GM15510 (cell line): ENCODE measurements around the gene GPR65.

Experiments used
- POLR2A ChIP-seq: IDR thresholded peaks from 3 replicates; pipeline ENCODE4 v1.6.1; 2011; ENCODE audit warnings: borderline replicate concordance; ENCODE audit not compliant: insufficient read length; ENCODE audit errors: extremely low read depth

GPR65 gene, protein sequence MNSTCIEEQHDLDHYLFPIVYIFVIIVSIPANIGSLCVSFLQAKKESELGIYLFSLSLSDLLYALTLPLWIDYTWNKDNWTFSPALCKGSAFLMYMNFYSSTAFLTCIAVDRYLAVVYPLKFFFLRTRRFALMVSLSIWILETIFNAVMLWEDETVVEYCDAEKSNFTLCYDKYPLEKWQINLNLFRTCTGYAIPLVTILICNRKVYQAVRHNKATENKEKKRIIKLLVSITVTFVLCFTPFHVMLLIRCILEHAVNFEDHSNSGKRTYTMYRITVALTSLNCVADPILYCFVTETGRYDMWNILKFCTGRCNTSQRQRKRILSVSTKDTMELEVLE

GRCh38 chr14:88005050-88005481, at the start of gene GPR65:
Gene GPR65, plus strand, starts transcription at chr14:88005135. Its CDS starts 5,713 bp downstream, at chr14:88010848.
- TF ChIP-seq POLR2A = peak; percentile 48

DNA sequence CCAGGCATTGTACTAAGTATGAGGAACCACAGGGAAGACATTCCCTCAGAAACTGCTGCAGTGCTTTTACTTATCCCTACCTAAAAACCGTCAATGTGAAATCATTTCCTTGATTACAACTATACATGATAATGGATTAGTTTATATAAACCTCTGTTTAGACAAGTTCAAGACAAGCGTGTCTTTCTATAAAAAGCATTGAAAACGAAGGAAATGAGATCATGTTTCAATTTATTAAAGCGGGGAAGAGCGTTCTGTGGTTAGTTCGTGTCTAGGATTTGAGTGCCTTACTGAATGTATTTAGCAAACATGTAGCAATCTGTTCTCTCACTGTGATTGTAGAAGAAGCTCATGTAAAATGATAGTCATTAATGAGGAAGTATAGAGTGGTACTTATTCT, 49.4 kb upstream of the GPR65 start:
- no peak for TF ChIP-seq POLR2A

- TF ChIP-seq POLR2A = no peak
These were observed 44.7 kb upstream of the GPR65 start for GRCh38 chr14:87960013-87960787.

GRCh38 chr14:87961246-87961645, 43.7 kb upstream of the GPR65 start:
- no peak for TF ChIP-seq POLR2A

DNA sequence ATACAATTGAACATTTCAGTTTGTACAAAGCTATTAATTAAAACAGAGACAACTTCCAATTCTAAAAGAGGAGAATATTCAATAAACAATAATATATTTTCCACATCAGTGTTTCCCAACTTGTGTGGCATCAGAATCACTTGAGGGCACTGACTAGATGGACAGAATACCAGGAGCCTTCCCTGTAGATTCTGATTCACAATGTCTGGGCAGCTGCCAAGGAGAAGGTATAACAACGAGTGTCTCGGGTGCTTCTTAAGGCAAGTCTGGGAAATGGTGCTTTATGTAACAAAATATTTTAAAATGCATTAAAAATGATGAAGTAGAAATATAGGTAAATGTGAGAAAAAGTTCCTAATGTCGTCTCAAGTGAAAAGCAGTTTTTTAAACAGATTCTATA, 38.1 kb upstream of the GPR65 start:
- no peak for TF ChIP-seq POLR2A

DNA sequence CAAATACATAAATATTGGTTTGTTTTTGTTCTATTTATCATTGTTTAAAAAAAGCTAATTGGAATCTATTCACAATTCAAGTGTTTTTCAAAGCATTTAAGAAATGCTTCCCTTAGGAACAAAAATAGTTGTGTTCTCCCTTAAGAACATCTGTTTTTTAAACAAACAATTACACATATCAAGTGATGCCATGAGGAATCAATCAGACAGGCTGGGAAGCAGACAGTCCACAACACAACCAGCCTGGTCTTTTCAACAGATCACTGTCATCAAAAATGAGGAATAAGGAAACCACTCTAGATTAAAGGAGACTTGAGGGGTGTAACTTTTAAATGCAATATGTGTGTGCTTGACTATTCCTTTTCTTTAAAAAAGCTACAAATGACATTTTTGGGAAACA, 37.4 kb upstream of the GPR65 start:
- no peak for TF ChIP-seq POLR2A

DNA sequence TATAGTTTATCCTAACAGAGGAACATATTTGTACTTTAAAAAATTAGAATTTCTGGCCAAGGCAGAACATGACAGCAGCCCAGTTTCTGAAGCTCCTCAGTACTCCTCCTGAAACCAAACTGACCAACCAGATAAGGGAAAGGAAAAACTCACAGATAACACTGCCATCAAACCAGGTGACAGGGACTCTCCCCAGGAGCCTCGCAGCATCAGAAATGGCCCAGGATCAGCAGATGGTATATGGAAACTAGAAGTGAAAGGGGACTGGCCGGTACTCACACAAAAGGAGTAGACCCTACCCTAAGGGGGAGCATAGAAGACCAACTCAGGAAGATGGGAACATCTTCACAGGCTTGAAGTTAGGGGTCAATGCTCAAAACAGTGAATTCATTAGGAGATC, 33.9 kb upstream of the GPR65 start:
- no peak for TF ChIP-seq POLR2A

- no peak for TF ChIP-seq POLR2A
These were observed 29.3 kb upstream of the GPR65 start for GRCh38 chr14:87975636-87976035.

GRCh38 chr14:87979689-87980088, 25.2 kb upstream of the GPR65 start:
- no peak for TF ChIP-seq POLR2A

DNA sequence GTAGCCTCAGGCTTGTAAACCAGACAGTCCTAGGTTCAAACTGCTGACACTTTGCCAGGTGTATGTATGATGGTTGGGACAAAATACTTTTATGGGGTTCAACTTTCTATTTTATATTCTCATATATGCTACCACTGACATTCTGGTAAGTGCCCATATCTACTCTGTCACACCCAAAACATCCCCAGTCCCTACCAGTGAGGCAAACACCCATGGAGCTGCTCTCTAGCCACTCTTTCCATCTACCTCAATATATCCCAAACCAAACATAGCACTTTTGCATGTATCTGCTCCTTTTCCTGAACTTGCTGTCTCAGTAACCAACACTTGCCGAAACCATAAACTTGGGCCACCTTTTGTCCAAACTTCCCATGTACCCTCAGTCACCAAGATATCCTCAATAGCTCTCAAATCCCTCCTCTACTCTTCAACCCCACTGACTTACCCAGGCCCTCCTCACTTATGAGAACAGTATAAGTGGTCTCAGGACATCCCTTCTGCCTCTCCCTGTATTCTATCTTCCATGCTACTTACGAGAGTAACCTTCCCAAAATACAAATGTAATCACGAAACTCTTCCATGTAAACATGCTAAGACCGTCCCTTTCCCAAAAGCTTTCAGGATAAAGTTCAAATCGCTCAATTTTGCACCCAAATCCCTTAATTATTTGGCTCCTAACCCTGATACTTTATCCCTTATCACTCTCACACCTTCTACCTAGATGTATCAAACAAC, 15.5 kb upstream of the GPR65 start:
- TF ChIP-seq POLR2A = no peak

GRCh38 chr14:87989956-87990299, 15.0 kb upstream of the GPR65 start:
- no peak for TF ChIP-seq POLR2A

DNA sequence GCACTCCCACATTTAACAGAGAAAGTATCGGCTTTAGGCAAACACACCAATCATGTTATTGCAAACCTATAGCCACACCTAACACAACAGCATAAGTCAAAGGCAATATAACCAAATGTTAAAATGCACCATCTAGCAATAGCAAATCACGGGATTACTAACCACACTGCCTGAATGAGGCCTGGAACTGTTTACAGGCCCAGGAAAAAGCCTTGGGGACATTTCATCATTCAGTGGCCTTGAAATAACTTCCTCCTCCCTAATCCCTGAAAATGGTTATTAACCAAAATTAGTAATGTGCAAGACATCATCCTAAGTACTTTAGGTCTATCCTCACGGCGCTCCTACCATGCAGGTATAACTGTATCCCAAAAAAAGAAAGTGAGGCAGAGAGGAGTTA, 14.3 kb upstream of the GPR65 start:
- no peak for TF ChIP-seq POLR2A

- TF ChIP-seq POLR2A = no peak
These were observed 12.6 kb upstream of the GPR65 start for GRCh38 chr14:87992346-87992717.

DNA sequence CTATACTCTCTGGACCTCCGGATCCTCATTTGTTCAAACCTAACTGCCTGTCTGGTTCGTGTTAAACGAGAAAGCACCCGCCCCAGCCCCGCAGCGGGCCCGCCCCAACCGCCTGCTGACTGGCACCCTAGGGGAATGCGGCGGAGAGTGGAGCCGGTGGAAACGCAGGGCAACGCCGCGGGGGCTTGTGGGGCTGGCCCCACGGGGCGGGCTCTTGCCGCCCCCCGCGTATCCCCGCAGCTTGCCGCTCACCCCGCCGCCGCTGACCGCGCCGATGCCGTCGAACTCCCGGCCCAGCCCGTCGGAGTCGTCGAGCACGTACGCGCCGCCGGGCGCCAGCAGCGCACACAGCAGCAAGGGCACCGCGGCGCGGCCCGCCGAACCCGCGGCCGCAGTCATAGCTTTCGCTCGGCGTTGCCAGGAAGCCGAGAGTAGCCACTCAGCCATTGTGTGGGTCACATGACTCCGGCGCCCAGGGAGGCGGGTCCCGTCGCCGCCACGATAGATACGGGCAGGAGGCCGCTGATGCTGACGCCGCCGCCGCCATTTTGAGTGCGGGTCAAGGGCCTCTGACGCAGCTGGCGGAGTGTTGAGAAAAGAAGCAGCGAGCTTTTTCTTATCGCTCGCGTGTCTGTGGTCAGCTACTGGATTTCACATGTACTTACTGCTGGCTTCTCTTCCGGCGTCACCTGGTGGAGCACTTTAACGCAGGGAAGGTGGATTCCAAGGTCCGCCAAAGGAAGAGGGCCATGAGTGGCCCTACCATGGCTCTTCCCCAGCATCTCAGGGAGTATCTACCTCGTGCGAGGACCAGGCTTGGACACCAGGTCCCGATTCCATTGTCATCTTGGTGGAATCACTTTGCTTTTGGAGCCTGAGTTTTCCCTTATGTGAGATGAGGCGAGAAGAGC, 12.0 kb upstream of the GPR65 start, which contains the start of gene GALC:
GALC (minus strand) TSS at position 465 of the 911 bp plus-strand sequence; CDS start at position 447, 18 bp downstream.
- TF ChIP-seq POLR2A = peak; percentile 77
